ENCODE results near the gene PPP1R14C.

PPP1R14C gene

GRCh38 chr6:150142670-150143515 is at the start of gene PPP1R14C:
TSS of gene PPP1R14C (plus strand) at chr6:150143044. CDS start at chr6:150143193, 149 bp downstream.
- H3K4me1 ChIP-seq (ENCODE audit: insufficient read depth, low read length): no peaks in the 10 kb centered on the region
- H3K4me3 ChIP-seq (ENCODE audit: low read depth in 1 of 2, low read length in 2 of 2): peak within 1 kb of the TSS; percentile 35 to 66
- H3K36me3 ChIP-seq (ENCODE audit: insufficient read depth, low read length): no peaks in the 10 kb centered on the region
- no peak within 1 kb of the TSS for H3K27ac ChIP-seq (ENCODE audit: low read depth, low read length)
- no peaks in the 10 kb centered on the region for H3K9me3 ChIP-seq (ENCODE audit: low read length)
- H3K27me3 ChIP-seq (ENCODE audit: control insufficient read depth in 1 of 2, insufficient read depth in 2 of 2, low read length in 2 of 2): peaks cover 12 to 56% of the 10 kb centered on the region in 2 donors
- no peak within 1 kb of the TSS for H3K9ac ChIP-seq (ENCODE audit: low read length)

- no peaks in the 10 kb centered on the region for H3K36me3 ChIP-seq (ENCODE audit: insufficient read depth, low read length)
Measured at GRCh38 chr6:150093397-150093796, 49.4 kb upstream of the PPP1R14C start.

GRCh38 chr6:150098155-150098554 is 44.7 kb upstream of the PPP1R14C start:
- no peaks in the 10 kb centered on the region for H3K36me3 ChIP-seq (ENCODE audit: insufficient read depth, low read length)
- H3K27ac ChIP-seq (ENCODE audit: low read depth, low read length): no peak overlapping the region
- no peaks in the 10 kb centered on the region for H3K4me1 ChIP-seq (ENCODE audit: insufficient read depth, low read length)
- no peak overlapping the region for H3K9ac ChIP-seq (ENCODE audit: low read length)
- H3K4me3 ChIP-seq (ENCODE audit: low read depth in 1 of 2, low read length in 2 of 2): no peak overlapping the region
- H3K9me3 ChIP-seq (ENCODE audit: low read length): no peaks in the 10 kb centered on the region
- H3K27me3 ChIP-seq (ENCODE audit: control insufficient read depth in 1 of 2, insufficient read depth in 2 of 2, low read length in 2 of 2): no peaks in the 10 kb centered on the region

More at GRCh38 chr6:150093397-150093796, 49.4 kb upstream of the PPP1R14C start:
- Histone ChIP-seq H3K9me3 (ENCODE audit: low read length) (no peaks in the 10 kb centered on the region), H3K27ac (ENCODE audit: low read depth, low read length) (no peak overlapping the region), H3K27me3 (ENCODE audit: control insufficient read depth in 1 of 2, insufficient read depth in 2 of 2, low read length in 2 of 2) (no peaks in the 10 kb centered on the region), H3K4me1 (ENCODE audit: insufficient read depth, low read length) (no peaks in the 10 kb centered on the region), H3K4me3 (ENCODE audit: low read depth in 1 of 2, low read length in 2 of 2) (no peak overlapping the region), H3K9ac (ENCODE audit: low read length) (no peak overlapping the region)

GRCh38 chr6:150099546-150099945 is 43.3 kb upstream of the PPP1R14C start:
- Histone ChIP-seq H3K36me3 (ENCODE audit: insufficient read depth, low read length) (no peaks in the 10 kb centered on the region), H3K4me3 (ENCODE audit: low read depth in 1 of 2, low read length in 2 of 2) (no peak overlapping the region)

GRCh38 chr6:150099953-150100352 is 42.9 kb upstream of the PPP1R14C start:
- no peak overlapping the region for H3K9ac ChIP-seq (ENCODE audit: low read length)
- no peak overlapping the region for H3K27ac ChIP-seq (ENCODE audit: low read depth, low read length)
- no peaks in the 10 kb centered on the region for H3K36me3 ChIP-seq (ENCODE audit: insufficient read depth, low read length)
- H3K4me3 ChIP-seq (ENCODE audit: low read depth in 1 of 2, low read length in 2 of 2): no peak overlapping the region
- no peaks in the 10 kb centered on the region for H3K27me3 ChIP-seq (ENCODE audit: control insufficient read depth in 1 of 2, insufficient read depth in 2 of 2, low read length in 2 of 2)
- H3K9me3 ChIP-seq (ENCODE audit: low read length): no peaks in the 10 kb centered on the region
- H3K4me1 ChIP-seq (ENCODE audit: insufficient read depth, low read length): no peaks in the 10 kb centered on the region

More at GRCh38 chr6:150099546-150099945, 43.3 kb upstream of the PPP1R14C start:
- Histone ChIP-seq H3K27me3 (ENCODE audit: control insufficient read depth in 1 of 2, insufficient read depth in 2 of 2, low read length in 2 of 2) (no peaks in the 10 kb centered on the region), H3K27ac (ENCODE audit: low read depth, low read length) (no peak overlapping the region), H3K9me3 (ENCODE audit: low read length) (no peaks in the 10 kb centered on the region), H3K9ac (ENCODE audit: low read length) (no peak overlapping the region), H3K4me1 (ENCODE audit: insufficient read depth, low read length) (no peaks in the 10 kb centered on the region)

GRCh38 chr6:150100745-150101144 is 42.1 kb upstream of the PPP1R14C start:
- Histone ChIP-seq H3K27me3 (ENCODE audit: control insufficient read depth in 1 of 2, insufficient read depth in 2 of 2, low read length in 2 of 2) (no peaks in the 10 kb centered on the region), H3K36me3 (ENCODE audit: insufficient read depth, low read length) (no peaks in the 10 kb centered on the region), H3K9me3 (ENCODE audit: low read length) (no peaks in the 10 kb centered on the region), H3K4me3 (ENCODE audit: low read depth in 1 of 2, low read length in 2 of 2) (no peak overlapping the region), H3K27ac (ENCODE audit: low read depth, low read length) (no peak overlapping the region), H3K4me1 (ENCODE audit: insufficient read depth, low read length) (no peaks in the 10 kb centered on the region), H3K9ac (ENCODE audit: low read length) (no peak overlapping the region)

GRCh38 chr6:150102750-150103270 is 40.0 kb upstream of the PPP1R14C start:
- no peak overlapping the region for H3K9ac ChIP-seq (ENCODE audit: low read length)

GRCh38 chr6:150112233-150112632 is 30.6 kb upstream of the PPP1R14C start:
- H3K36me3 ChIP-seq (ENCODE audit: insufficient read depth, low read length): no peaks in the 10 kb centered on the region
- H3K27me3 ChIP-seq (ENCODE audit: control insufficient read depth in 1 of 2, insufficient read depth in 2 of 2, low read length in 2 of 2): no peaks in the 10 kb centered on the region
- no peaks in the 10 kb centered on the region for H3K4me1 ChIP-seq (ENCODE audit: insufficient read depth, low read length)
- H3K27ac ChIP-seq (ENCODE audit: low read depth, low read length): no peak overlapping the region
- H3K4me3 ChIP-seq (ENCODE audit: low read depth in 1 of 2, low read length in 2 of 2): no peak overlapping the region
- no peaks in the 10 kb centered on the region for H3K9me3 ChIP-seq (ENCODE audit: low read length)
- no peak overlapping the region for H3K9ac ChIP-seq (ENCODE audit: low read length)

More at GRCh38 chr6:150102750-150103270, 40.0 kb upstream of the PPP1R14C start:
- Histone ChIP-seq H3K27me3 (ENCODE audit: control insufficient read depth in 1 of 2, insufficient read depth in 2 of 2, low read length in 2 of 2) (no peaks in the 10 kb centered on the region), H3K27ac (ENCODE audit: low read depth, low read length) (no peak overlapping the region), H3K4me3 (ENCODE audit: low read depth in 1 of 2, low read length in 2 of 2) (no peak overlapping the region), H3K9me3 (ENCODE audit: low read length) (no peaks in the 10 kb centered on the region), H3K36me3 (ENCODE audit: insufficient read depth, low read length) (no peaks in the 10 kb centered on the region), H3K4me1 (ENCODE audit: insufficient read depth, low read length) (no peaks in the 10 kb centered on the region)

- no peaks in the 10 kb centered on the region for H3K9me3 ChIP-seq (ENCODE audit: low read length)
- H3K27ac ChIP-seq (ENCODE audit: low read depth, low read length): no peak overlapping the region
Measured at GRCh38 chr6:150115769-150116168, 27.1 kb upstream of the PPP1R14C start.

GRCh38 chr6:150116200-150116800 is 26.5 kb upstream of the PPP1R14C start:
- H3K27ac ChIP-seq (ENCODE audit: low read depth, low read length): no peak overlapping the region
- H3K9me3 ChIP-seq (ENCODE audit: low read length): no peaks in the 10 kb centered on the region
- H3K36me3 ChIP-seq (ENCODE audit: insufficient read depth, low read length): no peaks in the 10 kb centered on the region
- H3K4me3 ChIP-seq (ENCODE audit: low read depth in 1 of 2, low read length in 2 of 2): no peak overlapping the region
- H3K4me1 ChIP-seq (ENCODE audit: insufficient read depth, low read length): no peaks in the 10 kb centered on the region
- no peaks in the 10 kb centered on the region for H3K27me3 ChIP-seq (ENCODE audit: control insufficient read depth in 1 of 2, insufficient read depth in 2 of 2, low read length in 2 of 2)
- H3K9ac ChIP-seq (ENCODE audit: low read length): no peak overlapping the region

More at GRCh38 chr6:150115769-150116168, 27.1 kb upstream of the PPP1R14C start:
- H3K9ac ChIP-seq (ENCODE audit: low read length): no peak overlapping the region
- H3K36me3 ChIP-seq (ENCODE audit: insufficient read depth, low read length): no peaks in the 10 kb centered on the region
- H3K4me1 ChIP-seq (ENCODE audit: insufficient read depth, low read length): no peaks in the 10 kb centered on the region
- H3K4me3 ChIP-seq (ENCODE audit: low read depth in 1 of 2, low read length in 2 of 2): no peak overlapping the region
- H3K27me3 ChIP-seq (ENCODE audit: control insufficient read depth in 1 of 2, insufficient read depth in 2 of 2, low read length in 2 of 2): no peaks in the 10 kb centered on the region

- Histone ChIP-seq H3K27me3 (ENCODE audit: control insufficient read depth in 1 of 2, insufficient read depth in 2 of 2, low read length in 2 of 2) (no peaks in the 10 kb centered on the region), H3K4me1 (ENCODE audit: insufficient read depth, low read length) (no peaks in the 10 kb centered on the region), H3K9me3 (ENCODE audit: low read length) (no peaks in the 10 kb centered on the region), H3K36me3 (ENCODE audit: insufficient read depth, low read length) (no peaks in the 10 kb centered on the region), H3K27ac (ENCODE audit: low read depth, low read length) (no peak overlapping the region), H3K9ac (ENCODE audit: low read length) (no peak overlapping the region), H3K4me3 (ENCODE audit: low read depth in 1 of 2, low read length in 2 of 2) (no peak overlapping the region)
Measured at GRCh38 chr6:150118203-150118602, 24.6 kb upstream of the PPP1R14C start.
